Measurements from ENCODE around the gene NPLOC4.

Gene NPLOC4

DNA sequence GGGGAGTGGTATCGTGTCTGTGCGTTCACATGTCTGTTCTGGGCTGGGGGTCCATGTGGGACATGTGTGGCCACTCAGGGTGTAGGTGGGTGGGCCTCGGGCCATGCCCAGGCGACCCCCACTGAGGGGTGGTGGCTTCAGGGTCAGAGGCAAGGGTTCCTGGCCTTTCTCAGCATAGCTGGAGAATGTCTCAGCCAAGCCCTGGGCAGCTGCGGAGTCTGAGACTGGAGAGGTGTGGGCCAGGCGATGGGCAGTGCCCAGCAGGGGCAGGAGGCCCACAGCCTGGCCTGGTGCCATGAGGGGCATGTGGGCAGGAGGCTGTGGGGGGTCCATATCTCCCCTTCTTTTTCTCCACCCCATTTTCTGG is 107.5 kb downstream of the NPLOC4 start:
- DNase-seq, result no peak

DNA sequence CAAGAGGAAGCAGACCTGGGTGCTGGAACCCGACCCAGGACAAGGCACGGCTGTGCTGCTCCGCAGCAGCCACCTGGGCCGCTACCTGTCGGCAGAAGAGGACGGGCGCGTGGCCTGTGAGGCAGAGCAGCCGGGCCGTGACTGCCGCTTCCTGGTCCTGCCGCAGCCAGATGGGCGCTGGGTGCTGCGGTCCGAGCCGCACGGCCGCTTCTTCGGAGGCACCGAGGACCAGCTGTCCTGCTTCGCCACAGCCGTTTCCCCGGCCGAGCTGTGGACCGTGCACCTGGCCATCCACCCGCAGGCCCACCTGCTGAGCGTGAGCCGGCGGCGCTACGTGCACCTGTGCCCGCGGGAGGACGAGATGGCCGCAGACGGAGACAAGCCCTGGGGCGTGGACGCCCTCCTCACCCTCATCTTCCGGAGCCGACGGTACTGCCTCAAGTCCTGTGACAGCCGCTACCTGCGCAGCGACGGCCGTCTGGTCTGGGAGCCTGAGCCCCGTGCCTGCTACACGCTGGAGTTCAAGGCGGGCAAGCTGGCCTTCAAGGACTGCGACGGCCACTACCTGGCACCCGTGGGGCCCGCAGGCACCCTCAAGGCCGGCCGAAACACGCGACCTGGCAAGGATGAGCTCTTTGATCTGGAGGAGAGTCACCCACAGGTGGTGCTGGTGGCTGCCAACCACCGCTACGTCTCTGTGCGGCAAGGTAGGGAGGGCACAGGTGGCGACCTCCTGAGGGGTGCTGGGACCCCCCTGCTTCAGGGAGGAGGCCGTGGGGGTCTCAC is 108.1 kb downstream of the NPLOC4 start:
- DNase-seq, result no peak

DNA sequence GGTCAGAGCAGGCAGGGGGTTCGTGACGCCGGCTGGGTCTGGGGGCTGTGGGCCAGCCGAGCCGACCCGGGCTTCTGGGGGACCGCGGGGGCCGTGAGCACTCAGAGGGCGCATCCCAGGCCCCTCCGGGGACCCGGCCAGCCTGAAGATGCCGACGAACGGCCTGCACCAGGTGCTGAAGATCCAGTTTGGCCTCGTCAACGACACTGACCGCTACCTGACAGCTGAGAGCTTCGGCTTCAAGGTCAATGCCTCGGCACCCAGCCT is 108.6 kb downstream of the NPLOC4 start:
- no peak for DNase-seq

DNA sequence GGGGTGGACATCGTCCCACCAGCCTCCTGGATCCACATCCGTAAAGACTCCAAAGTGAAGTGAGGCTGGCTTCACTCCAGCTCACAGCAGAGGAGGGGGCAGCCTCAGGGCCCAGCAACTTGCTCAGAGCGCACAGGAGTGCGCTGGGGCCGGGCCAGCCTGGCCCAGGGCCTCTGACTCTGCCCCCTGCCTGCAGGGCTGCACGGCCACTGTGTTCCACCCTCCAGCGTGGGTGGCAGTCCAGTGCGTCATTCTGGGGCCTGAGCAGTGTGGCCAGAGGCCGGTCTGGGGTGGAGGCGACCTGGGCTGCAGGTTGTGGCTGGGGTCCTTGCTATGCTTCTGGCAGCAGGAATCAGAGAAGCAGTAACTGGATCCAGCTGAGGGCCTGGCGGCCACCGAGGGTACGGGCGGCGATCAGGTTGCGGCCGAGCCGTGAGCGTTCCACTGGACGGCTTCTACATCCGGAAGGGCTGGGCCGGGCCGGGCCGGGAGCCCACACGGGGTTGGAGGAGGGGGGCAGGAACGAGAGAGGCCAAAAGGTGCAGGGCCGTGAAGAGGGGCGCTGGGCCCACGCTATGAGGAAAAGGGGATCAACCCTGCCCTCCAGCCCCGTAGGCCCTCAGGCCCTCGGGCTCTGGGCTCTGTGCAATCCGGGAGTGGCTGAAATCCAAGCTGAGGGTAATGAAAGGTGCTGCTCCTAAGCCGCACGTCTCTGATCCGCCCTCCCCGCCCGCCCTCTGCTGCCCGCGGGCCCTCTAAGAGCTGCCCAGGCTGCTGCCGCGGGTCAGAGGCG is 109.1 kb downstream of the NPLOC4 start, which contains the start of gene FSCN2:
TSS of gene FSCN2 (plus strand) at position 787 of the 793 bp plus-strand sequence. CDS start 155 bp downstream, outside the sequence.
- DNase-seq, result no peak

DNA sequence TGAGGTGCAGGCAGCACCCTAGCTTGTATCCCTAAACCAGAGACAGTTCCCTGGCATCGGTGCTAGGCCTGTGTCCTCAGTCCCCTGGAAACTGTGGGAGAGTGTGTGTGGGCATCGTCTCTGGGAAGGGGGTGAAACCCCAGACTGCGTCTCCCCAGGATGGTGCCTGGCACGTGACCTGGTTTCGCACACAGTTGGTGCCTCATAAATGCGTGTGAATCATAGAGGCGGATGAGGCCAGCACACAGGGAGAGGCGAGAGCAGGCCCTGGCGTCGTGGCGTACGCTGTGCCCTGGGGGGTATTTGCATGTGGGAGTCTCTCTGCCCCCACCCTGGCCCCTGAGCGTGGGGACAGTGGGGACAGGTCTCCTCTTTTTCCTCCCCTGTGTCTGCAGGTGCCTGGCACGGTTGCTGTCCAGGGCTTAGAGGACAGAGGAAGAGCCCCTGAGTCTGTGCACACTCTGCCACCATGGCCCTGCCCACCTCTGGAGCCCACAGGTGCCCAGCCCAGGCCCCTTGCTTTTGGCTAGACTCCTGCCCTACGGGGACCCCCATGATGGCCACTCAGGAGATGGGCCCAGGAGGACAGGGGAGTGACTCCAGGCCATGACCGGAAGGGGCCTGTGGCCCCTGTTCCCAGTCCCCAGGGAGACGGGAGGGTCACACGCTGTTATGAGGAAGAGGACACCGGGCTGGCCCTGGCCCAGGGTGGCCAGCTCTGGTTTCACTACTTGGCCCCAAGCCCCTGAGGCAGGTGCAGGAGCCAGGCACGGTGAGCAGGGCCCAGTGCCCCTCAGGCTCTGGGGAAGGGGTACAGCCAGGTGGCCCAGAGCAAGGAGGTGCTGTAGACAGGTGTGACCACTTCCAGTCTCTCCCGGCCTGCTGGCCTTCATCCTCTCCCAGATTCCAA is 110.0 kb downstream of the NPLOC4 start:
- no peak for DNase-seq

DNA sequence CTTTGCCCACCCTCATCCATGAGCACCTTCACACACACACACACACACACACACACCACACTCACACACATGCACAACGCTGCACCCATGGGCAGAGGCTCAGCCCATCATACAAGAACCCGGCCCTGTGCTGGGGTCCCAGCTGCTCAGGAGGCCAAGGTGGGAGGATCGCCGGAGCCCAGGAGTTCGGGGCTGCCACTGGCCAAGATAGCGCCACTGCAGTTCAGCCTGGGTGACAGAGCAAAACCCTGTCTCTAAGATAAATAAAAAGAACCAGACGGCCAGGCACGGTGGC is 112.1 kb downstream of the NPLOC4 start:
- DNase-seq, result no peak

DNA sequence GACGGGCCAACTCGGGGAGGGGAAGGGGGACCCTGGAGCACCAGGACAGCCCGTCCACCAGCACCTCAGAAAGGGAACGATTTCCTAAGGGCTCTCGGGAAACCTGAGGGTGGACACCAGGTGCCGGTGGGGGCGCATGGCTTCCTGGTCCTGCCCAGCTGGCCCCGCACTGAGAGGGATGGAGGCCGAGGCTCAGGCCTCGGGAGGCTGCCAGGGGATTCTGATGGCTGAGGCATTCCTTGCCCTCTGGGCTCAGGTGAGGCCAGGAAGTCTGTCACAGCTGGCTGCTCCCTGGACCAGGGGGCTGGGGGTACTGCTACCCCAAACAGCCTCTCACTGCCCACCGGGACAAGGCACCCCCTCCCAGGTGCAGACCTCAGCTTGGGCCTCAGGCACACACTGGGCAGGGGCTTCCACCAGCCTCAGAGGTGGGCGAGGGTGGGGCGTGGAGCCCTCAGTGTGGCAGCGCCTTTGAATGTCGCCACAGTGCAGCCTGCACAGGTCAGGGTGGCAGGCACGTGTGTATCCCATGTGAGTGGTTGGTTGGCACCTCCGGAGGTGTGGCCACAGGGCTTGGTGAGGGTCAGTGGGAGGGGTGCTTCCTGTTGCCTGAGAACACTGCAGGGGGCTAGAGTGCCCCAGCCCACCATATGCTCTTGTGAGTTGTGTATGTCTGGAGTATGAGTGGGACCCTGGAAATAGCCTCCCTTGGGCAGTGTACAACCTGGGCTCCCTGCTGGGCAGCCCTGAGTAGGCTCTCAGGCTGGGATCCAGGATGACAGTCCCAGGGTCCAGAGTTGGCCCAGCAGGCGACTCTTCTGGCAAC is 112.7 kb downstream of the NPLOC4 start:
- DNase-seq, result no peak

DNA sequence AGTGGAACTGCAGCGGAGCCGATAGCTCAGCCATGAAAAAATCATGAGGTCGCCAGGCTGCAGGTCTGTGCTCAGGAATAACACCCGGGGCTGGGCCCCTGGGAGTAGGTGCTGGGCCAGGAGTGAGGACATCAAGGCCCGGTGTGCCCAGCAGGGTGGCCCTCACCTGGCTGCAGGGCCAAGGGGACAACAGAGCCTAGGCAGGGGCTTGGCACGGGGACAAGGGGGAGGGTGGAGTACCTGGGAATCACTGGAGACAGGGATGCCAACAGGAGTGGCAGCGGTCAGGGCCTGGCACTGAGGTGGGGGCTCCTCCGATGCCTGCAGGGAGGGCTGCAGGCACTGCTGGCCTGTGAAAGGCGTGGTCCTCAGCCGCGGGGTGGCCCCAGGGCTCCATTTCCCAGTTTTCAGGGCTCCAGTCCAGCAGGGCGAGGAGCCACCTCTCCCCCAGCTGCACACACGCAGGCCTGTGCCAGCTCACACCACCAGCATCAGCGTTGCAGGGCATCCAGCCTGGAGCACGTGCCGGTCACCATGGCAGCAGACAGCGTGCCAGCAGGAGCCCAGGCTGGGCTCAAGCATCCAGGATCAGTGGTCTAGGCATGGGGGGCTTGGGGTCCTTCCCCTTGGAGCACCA is 113.4 kb downstream of the NPLOC4 start:
- DNase-seq, result no peak

DNA sequence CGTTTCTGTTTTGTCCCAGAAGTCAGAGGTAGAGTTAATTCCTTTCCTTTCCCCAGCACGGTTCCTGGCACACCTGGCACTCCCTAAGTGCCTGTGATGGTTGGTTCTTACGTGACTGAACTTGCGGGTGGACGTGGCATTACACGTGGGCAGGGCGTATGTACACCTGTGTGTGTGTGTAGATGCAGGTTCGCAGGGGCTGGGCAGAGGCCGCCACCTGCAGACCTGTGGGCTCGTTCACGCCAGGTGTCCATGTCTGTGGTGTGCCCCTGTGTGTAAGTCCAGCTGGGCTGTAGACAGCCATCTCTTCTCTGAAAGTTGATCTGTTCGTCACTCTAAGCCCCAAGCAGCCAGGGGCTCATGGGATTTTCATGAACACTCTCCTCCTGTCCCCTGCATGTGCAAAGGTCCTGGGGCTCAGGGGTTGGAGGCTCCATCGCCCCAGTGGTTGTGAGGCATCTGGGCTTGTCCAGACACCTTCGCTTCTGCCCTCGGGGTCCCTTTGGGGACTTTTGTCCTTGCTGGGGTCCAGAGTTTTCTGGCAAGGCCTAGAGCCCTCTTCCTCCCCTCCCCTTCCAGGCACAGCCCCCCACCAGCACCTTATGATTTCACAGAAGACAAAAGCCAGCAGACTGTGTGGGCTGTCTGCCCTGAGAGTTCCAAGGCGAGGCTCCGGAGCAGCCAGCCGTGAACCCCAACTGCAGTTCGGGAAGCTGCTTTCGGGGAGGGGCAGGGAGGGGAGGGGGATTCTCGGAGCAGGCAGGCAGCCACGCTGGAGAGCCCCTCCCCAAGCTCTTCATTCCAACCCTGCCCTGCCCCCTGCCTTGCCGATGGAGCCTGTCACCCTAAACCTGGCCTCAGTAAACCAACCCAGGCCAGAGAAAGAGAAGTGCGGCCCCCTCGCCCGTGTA is 114.2 kb downstream of the NPLOC4 start:
- DNase-seq, result no peak

DNA sequence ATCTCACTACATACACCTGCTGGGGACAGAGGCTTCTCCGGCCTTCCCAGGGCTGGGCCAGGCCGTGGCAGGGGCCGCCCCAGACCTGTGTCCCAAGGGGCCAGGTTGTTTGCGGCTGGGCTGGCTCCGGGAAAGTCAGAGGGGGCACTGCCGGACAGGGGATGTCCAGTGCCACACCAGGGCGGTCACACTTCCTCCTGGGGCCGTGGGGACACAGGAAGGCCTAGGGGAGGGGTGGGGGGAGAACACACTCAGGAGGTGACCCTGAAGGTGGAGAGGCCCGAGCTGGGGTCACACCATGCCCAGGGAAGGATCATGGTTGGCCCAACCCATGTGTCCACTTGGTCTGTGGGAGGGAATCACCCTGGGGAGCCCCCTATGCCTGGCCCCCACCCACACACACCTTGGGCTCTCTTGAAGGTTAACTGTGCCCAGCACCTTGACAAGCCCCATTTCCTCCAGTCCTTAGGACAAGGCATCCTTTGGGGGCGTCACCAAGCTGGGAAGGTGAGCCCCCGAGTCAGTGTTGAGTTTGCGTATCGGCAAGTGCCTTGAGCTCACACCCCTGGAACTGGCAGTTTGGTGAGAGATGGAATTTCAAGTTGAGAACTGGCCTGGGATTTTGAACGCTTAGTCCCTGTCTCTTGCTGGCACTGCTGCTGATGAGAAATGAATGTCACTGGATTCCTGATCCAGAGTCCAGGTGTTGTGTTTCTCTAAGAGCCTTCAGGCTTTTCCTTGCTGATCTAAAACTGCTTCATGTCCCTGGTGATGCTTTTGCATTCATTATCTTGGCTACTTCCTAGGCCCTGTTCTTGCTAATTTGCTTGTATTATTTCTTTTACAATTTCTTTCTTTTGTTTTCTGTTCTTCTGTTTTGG is 116.7 kb downstream of the NPLOC4 start:
- DNase-seq, result no peak

DNA sequence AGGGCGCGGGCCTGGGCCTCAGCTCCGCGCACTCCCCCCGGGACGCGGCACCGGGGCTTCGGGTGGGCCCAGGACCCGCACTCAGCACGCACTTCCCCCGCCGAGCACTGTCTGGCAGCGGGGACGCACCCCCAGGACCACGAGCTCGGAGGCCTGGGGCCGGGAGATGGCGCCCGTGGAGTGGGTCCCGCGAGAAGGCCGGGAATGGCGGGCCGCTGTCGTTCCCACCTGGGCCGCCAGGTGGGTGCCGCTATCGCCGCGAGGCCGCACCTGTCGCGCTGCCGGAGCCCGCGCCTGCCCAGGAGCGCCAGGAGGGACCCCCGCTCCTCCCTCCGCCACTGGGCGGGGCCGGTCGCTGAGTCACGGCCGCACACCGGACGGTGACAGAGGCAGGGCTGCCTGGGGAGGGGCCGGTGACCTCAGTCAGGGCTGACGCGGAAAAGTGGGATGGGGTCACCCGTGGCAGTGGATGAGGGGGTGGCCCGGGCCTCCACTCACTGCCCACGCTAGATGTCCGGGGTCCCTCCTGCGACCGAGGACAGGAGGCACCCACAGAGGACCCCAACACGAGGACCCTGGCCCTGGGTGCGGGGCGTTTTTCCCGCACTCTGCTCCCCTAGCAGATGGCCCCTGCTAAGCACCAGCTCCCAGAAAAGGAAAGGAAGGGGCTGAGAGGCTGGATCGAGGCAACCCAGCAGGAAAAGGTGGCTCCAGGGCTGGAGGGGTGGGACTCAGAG is 117.5 kb downstream of the NPLOC4 start:
- peak; percentile 70 for DNase-seq

DNA sequence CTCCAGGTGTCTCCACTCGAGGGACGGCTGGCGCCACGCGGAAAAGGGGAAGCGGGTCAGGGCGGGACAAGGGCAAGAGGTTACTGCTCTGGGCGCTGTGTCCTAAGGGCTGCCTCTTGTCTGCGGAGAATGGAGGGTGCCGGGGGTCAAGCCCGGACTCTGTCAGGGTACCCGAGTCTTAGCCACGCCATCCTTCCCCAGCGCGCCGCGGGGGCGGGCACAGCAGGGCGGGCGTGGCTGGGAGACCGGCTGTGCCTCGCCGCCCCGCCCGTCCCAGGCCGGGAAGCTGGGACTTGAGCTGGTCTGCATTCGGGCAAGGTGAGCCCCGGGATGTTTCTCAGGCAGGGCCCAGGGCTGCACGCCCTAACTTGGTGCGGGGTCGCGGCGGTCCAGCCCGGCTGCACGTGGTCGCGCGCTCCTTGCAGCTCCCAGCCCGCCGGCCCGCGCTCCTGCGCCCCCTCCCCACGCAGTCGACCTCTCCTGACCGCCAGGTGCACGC is 118.1 kb downstream of the NPLOC4 start:
- peak; percentile 33 for DNase-seq

DNA sequence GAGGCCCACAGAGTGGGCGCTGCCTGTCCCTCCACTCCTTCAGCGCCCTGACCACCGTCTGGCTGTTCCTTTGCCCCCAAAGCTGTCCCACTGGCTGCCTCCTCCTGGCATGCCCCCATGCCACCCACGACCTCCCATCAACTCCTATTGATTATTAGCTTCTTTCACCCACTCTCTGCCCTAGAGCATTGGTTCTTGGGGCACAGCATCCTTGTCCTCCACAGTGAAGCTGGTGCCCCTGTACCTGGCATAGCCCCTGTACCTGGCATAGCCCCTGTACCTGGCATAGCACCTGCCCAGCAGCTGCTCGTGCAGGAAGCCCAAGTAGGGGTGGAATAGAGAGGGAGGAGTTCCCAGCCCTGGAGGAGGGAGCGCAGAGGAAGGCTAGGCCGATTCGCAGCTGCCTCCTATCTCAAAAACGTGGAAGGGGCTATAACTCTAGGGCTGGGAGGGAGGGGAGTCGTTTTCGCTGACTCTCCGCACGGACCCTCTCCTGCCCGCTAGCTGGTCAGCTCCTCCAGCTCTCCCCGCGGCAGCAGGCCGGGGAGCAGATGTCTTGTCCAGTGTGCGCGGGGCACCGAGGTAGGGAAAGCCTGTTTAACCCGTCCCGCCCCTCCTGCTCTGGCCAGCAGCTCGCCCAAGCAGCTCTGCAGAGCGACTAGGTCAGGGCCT is 118.7 kb downstream of the NPLOC4 start:
- no peak for DNase-seq

DNA sequence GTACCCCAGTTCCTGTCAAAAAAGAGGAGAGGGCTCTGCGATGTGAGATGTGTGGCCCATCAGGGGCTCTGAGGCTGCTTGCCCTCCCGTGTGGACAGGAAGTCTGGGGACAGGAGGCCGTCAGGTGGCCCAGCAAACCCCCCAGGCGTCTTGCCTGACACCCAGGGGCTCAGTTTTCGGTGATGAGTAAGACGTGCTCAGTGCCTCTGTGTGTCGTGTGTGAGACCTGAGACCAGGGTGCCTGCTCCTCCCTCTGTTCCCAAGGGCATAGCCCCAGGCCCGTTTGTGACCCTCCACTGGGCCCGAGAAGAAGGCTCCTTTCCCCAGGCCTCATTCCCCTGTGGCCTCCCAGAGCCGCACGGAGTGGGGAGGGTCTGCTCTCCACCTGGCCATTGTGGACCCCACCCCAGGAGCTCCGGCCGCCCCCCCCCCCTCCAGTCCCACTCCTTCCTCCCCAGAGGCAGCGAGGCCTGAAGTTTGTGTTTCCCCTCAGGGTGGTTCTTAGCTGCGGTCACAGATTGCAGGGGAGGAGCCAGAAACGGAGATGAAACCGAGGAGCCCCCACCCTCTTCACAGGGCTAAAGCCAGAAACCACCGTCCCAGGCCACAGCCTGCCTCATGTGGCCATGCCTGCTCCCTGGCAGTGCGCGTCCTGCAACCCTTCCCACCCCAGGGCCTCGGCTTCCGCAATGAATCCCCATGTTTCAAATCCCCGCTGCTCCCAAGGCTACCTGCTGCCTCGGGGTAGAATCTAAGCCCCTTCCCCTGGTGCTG is 119.4 kb downstream of the NPLOC4 start:
- no peak for DNase-seq

DNA sequence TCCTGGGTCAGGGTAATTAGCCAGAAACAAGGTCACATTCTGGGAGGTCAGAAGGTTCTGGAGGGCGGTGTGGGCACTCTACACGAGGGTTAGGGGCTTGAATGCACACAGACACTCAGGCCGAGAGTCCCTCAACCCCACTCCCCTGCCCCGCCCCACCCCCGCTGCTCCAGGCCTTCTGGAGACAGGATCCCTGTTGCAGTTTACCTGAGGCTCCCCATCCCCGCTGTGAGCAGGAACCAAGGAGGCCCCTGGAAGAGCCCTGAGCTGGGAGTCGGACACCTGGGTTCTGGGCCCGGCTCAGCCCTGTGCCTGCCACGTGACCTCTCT is 119.9 kb downstream of the NPLOC4 start:
- no peak for DNase-seq

DNA sequence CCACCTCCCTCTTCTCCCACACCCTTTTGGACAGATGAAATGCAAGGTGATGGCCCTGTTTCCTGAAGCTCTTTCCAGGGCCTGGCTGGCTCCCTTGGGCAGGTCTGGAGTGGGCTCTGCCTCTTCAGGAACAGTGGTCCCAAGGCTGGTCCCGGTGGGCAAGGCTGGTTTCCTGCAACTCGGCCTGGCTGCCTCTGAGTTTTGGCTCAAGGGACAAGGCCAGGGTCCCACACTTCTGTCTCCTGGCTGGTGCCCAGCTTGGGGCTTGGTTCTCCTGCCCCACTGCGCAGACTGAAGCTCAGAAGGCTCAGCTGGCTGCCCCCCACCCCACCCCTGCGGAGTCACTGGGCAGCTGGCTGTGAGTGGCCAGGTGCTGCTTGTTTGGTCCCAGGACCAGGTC is 120.5 kb downstream of the NPLOC4 start:
- no peak for DNase-seq

DNA sequence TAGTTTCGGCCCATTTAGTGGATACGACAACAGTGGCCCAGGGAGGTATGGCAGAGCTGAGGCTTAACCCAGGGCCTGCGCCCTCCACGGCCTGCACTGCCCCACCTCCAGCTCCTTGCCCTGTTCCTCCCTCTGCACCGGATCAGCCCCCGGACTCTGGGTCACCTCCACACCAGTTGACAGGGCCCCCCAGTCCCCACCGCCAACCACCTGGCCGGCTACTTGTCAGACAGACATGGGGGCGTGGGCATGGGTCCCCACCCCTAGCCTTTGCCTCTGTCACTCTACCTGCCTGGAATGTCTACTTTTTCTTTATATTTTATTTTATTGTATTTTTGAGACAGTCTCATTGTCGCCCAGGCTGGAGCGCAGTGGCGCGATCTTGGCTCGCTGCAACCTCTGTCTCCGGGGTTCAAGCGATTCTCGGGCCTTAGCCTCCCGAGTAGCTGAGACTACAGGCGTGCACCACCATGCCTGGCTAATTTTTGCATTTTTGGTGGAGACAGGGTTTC is 121.3 kb downstream of the NPLOC4 start:
- no peak for DNase-seq
